Endodermal cell (in vitro differentiated cells): ENCODE data around the gene SNCAIP. TPM values are rescaled to one million over a fixed set of nuclear protein-coding genes. Genes with fewer than 3 reads are reported as not detected.
"Not testable (repeated sequence)": the region's sequence is repeated elsewhere in the genome, so short reads cannot be mapped to it uniquely, and the experiment has no call there.

ENCODE experiments used
- DNase-seq: peaks from one replicate; pipeline ENCODE4 v3.0.0-alpha.2; 2017
- H3K27ac ChIP-seq: 2 replicates; pipeline ENCODE4 v1.5.1; 2013; ENCODE audit warnings: mild to moderate bottlenecking, low read depth, low read length, moderate library complexity
- H3K27me3 ChIP-seq: 2 replicates; pipeline ENCODE4 v1.6.1; 2013; ENCODE audit warnings: mild to moderate bottlenecking, low read length, moderate library complexity; ENCODE audit not compliant: insufficient read depth, control insufficient read depth, poor library complexity, severe bottlenecking
- H3K36me3 ChIP-seq: 2 replicates; pipeline ENCODE4 v1.7.0; 2013; ENCODE audit warnings: mild to moderate bottlenecking, low read length, moderate library complexity; ENCODE audit not compliant: control insufficient read depth, insufficient read depth
- H3K4me1 ChIP-seq: one replicate; pipeline ENCODE4 v1.7.0; 2013; ENCODE audit warnings: low read length; ENCODE audit not compliant: control insufficient read depth, insufficient read depth
- H3K4me3 ChIP-seq: 2 replicates; pipeline ENCODE4 v1.5.1; 2013; ENCODE audit warnings: mild to moderate bottlenecking, low read length, moderate library complexity
- H3K9ac ChIP-seq: 2 replicates; pipeline ENCODE4 v1.6.1; 2013; ENCODE audit warnings: mild to moderate bottlenecking, low read length, moderate library complexity; ENCODE audit not compliant: poor library complexity, severe bottlenecking; ENCODE audit errors: extremely low read depth
- H3K9me3 ChIP-seq: 2 replicates; pipeline ENCODE4 v1.6.1; 2013; ENCODE audit warnings: mild to moderate bottlenecking, low read length, moderate library complexity; ENCODE audit not compliant: control insufficient read depth
- H3K27ac Mint-ChIP-seq: 2 replicates; pipeline ENCODE4 v1.8.0; 2020; ENCODE audit warnings: mixed read lengths
- H3K27me3 Mint-ChIP-seq: 2 replicates; pipeline ENCODE4 v1.8.0; 2021; ENCODE audit warnings: mild to moderate bottlenecking, mixed read lengths; ENCODE audit not compliant: insufficient read depth
- H3K36me3 Mint-ChIP-seq: 2 replicates; pipeline ENCODE4 v1.8.0; 2020; ENCODE audit warnings: low read depth, mixed read lengths
- H3K4me1 Mint-ChIP-seq: 2 replicates; pipeline ENCODE4 v1.8.0; 2020; ENCODE audit warnings: mixed read lengths
- H3K4me3 Mint-ChIP-seq: 2 replicates; pipeline ENCODE4 v1.8.0; 2020; ENCODE audit warnings: mild to moderate bottlenecking, moderate library complexity, mixed read lengths
- H3K9me3 Mint-ChIP-seq: 2 replicates; pipeline ENCODE4 v1.8.0; 2020; ENCODE audit warnings: mild to moderate bottlenecking, mixed read lengths
- CTCF ChIP-seq: fragments of 200-600 bp; sonication (generic); conservative IDR thresholded peaks from 2 replicates; pipeline ENCODE4 v1.5.0; 2021; ENCODE audit warnings: antibody characterized with exemption, mild to moderate bottlenecking
- WGBS, 2 experiments: methylation state at CpG; one replicate each; pipeline versions ENCODE4 v1.1.5 to v1.1.7; 2013; ENCODE audit warnings: missing lambda C conversion rate in 2 of 2, mixed read lengths in 1 of 2; ENCODE audit not compliant: insufficient coverage in 1 of 2, insufficient read length in 1 of 2; 5-methylcytosine and 5-hydroxymethylcytosine counted together
- total RNA-seq, 2 donors: library from RNA; stranded (reverse); fragmentation: NEBNext Ultra II Directional in 1 of 2; extraction: Animal tissue kit (Norgen Biotek cat#: 25700) in 1 of 2; gene quantifications; 2 replicates in 1 of 2; 3 replicates in 1 of 2; pipeline ENCODE4 v1.2.1, GENCODE V29; 2021

Gene SNCAIP
- total RNA-seq, 2 donors from 2014 or later = 1.4 to 2.1 TPM

DNA sequence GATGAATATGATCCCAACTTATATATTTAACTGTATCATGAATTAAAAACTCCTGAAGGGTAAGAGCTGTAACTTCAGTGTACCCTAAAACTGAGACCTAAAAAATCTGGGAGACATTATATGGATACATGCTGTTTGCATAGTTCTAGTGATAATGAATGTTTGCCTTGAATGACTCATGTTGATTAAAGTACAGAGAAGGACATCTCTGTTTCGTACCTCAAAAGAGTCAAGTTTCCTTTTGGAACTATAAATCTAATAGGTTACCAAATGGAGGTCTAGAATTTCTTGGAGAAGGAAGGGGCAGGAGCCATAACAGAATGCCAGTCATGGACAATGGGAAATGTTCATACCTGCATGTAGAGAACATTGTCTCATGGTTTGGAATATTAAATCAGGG lies 168.1 kb downstream of the SNCAIP start:
- Histone ChIP-seq H3K4me1 (no peaks in the 10 kb centered on the region), H3K36me3 (no peaks in the 10 kb centered on the region), H3K9ac (no peak overlapping the region), H3K4me3 (no peak overlapping the region), H3K27ac (no peak overlapping the region), H3K9me3 (no peaks in the 10 kb centered on the region), H3K27me3 (no peaks in the 10 kb centered on the region)
- H3K27me3 Mint-ChIP-seq = no peaks in the 10 kb centered on the region
- peaks cover 2% of the 10 kb centered on the region for H3K36me3 Mint-ChIP-seq
- H3K4me1 Mint-ChIP-seq = peaks cover 39% of the 10 kb centered on the region
- peaks cover 9% of the 10 kb centered on the region for H3K9me3 Mint-ChIP-seq
- no peak for TF ChIP-seq CTCF
- 97 to 100% methylated on average over 1 of the region's 1 CpG for WGBS, 2 experiments
- no peak overlapping the region for H3K27ac Mint-ChIP-seq
- H3K4me3 Mint-ChIP-seq = no peak overlapping the region
- no peak for DNase-seq

- no peak for TF ChIP-seq CTCF
- Histone ChIP-seq H3K36me3 (no peaks in the 10 kb centered on the region), H3K4me1 (no peaks in the 10 kb centered on the region), H3K9me3 (no peaks in the 10 kb centered on the region), H3K27ac (no peak overlapping the region), H3K27me3 (no peaks in the 10 kb centered on the region), H3K9ac (no peak overlapping the region), H3K4me3 (no peak overlapping the region)
- peaks cover 9% of the 10 kb centered on the region for H3K9me3 Mint-ChIP-seq
- no peaks in the 10 kb centered on the region for H3K27me3 Mint-ChIP-seq
- H3K4me1 Mint-ChIP-seq = peaks cover 10% of the 10 kb centered on the region
- WGBS, 2 experiments = 93% methylated on average over 3 of the region's 3 CpGs; no CpG with 5 or more reads in 1 of the 2 experiments
- no peak for DNase-seq
- no peak overlapping the region for H3K4me3 Mint-ChIP-seq
- no peak overlapping the region for H3K27ac Mint-ChIP-seq
- peaks cover 2% of the 10 kb centered on the region for H3K36me3 Mint-ChIP-seq
Measured at GRCh38 chr5:122484103-122484502, 172.1 kb downstream of the SNCAIP start.

DNA sequence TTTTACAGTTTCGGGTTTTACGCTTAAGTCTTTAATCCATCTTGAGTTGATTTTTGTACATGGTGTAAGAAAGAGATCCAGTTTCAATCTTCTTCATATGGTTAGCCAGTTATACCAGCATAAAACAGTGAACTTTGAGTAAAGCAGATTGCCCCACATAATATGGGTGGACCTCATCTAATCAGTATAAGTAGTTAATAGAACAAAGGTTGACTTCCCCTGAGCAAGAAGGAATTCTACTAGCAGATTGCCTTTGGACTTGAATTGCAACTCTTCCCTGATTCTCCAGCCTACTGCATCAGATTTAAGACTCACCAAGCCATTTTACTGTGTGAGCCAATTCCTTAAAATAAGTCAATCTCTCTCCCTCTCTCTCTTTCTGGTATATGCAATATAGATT lies 173.2 kb downstream of the SNCAIP start:
- no peak overlapping the region for H3K27ac Mint-ChIP-seq
- DNase-seq = no peak
- 100% methylated on average over 2 of the region's 2 CpGs for WGBS, 2 experiments
- H3K9me3 Mint-ChIP-seq = peaks cover 9% of the 10 kb centered on the region
- Histone ChIP-seq H3K4me1 (no peaks in the 10 kb centered on the region), H3K4me3 (no peak overlapping the region), H3K36me3 (no peaks in the 10 kb centered on the region), H3K27me3 (no peaks in the 10 kb centered on the region), H3K27ac (no peak overlapping the region), H3K9me3 (no peaks in the 10 kb centered on the region), H3K9ac (no peak overlapping the region)
- peaks cover 2% of the 10 kb centered on the region for H3K36me3 Mint-ChIP-seq
- peaks cover under 1% of the 10 kb centered on the region for H3K4me1 Mint-ChIP-seq
- TF ChIP-seq CTCF = no peak
- no peaks in the 10 kb centered on the region for H3K27me3 Mint-ChIP-seq
- H3K4me3 Mint-ChIP-seq = no peak overlapping the region

DNA sequence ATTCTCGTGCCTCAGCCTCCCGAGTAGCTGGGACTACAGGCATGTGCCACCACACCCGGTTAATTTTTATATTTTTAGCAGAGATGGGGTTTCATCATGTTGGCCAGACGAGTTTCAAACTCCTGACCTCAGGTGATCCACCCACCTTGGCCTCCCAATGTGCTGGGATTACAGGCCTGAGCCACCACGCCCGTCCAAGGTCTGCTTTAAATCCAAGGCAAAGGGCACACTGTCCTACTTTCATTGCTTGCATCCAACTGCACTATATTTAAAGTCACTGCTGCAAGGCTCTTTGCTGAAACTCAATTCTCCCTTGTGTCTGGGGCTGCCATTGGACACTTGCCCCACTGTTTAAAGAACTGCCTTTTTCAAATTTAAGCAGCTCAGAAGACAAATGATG lies 174.6 kb downstream of the SNCAIP start:
- H3K4me1 Mint-ChIP-seq, H3K27me3 ChIP-seq, DNase-seq, H3K9ac ChIP-seq, H3K36me3 ChIP-seq, H3K36me3 Mint-ChIP-seq, H3K9me3 ChIP-seq, H3K9me3 Mint-ChIP-seq, H3K4me3 ChIP-seq, H3K4me3 Mint-ChIP-seq, H3K4me1 ChIP-seq, H3K27ac Mint-ChIP-seq, H3K27ac ChIP-seq, H3K27me3 Mint-ChIP-seq: not testable (repeated sequence)
- WGBS, 2 experiments = 97% methylated on average over 6 of the region's 6 CpGs
